Lung microvascular endothelial cell (primary cell): Measurements from ENCODE around the gene IL1R1. TPM values are rescaled to one million over a fixed set of nuclear protein-coding genes. Genes with fewer than 3 reads are reported as not detected.
A peak's percentile ranks its signal among the peaks of the same experiment; 100 is the strongest.

Experiments
- DNase-seq, 2 donors: peaks; one replicate each; pipeline versions ENCODE4 v3.0.0 to v3.0.0-alpha.2; 2010; ENCODE audit warnings: low read depth in 2 of 2
- total RNA-seq: library from RNA; depleted of rRNA; stranded (reverse); fragments of >200 nt; gene quantifications from 2 replicates; pipeline ENCODE4 v1.2.1, GENCODE V29; 2014

IL1R1 gene
- total RNA-seq, 1 donor from 2014 or later, result 52.6 TPM

DNA sequence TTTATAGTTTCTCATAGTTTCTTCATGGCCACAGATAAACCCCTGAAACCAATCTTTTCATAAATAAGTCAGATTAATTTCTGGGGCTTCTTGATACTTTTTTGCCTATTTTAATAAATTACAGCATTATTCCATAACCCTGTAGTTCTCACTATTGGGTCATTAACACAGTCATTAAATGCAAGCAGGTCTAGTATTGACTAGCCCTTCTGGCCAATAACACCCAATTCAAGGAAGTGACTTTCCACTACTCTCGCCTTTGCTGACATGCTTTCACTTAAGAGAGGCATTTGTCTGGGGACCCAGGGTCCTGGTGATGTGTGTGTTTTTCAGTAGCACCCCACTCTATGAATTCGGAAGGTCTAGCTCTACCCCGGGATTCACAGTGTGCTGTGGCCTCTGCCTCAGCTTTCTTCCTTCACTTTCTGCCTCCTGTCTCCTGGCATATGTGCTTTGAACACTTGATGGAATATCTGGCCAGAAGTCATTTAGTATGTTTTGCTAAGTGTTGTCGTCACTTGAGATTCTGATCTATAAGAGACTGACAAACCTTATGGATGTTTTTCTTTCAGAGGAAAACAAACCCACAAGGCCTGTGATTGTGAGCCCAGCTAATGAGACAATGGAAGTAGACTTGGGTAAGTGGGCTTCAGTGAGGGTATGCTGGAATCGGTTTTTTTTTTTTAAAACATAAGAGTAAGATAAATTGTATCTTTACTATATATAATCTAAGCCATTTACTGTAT is 25.7 kb downstream of the IL1R1 start:
- no peak for DNase-seq

DNA sequence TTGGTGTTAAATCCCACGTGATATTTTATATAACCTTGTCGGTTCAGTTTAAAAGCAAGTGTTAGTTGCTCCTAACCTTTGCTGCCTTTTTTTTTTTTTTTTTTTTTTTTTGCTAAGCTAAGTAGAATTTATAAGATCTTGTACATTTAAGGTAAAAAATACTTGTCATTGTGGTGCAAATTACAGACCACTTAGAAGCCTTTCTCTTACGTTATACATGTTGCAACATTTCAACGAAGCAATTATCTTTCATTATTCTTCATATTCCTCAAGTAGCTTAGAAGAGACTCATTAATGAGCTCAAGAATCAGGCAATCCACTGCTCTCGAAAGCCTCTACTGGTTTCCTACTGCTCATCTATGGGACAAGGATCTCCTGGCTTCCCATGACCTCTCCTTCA is 29.4 kb downstream of the IL1R1 start:
- DNase-seq, result no peak

DNA sequence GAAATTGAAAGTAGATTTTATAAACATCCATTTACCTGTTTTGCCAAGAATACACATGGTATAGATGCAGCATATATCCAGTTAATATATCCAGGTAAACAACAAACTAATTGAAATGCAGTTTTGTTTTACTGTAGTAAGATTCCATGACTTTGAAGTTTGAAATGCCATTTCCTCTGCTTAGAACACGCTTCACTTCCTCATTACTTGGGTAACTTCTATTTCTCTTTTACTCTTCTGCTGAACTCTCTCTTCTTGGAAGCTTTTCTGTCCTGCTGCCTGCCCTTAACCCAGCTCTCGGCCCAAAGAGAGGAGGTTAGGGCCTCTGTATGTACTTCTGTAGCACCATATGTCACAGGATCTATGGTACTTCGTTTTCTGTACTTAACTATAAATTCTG is 30.2 kb downstream of the IL1R1 start:
- no peak for DNase-seq

DNA sequence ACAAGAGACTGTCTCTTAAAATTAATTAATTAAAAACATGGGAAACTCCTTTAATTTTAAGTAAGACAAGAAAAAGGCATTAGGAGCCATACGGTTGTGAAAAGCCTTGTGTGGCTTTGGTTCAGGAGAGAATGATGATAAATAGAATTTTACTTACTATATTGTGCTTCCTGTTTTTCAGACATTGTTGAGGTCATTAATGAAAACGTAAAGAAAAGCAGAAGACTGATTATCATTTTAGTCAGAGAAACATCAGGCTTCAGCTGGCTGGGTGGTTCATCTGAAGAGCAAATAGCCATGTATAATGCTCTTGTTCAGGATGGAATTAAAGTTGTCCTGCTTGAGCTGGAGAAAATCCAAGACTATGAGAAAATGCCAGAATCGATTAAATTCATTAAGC is 33.6 kb downstream of the IL1R1 start:
- no peak for DNase-seq

DNA sequence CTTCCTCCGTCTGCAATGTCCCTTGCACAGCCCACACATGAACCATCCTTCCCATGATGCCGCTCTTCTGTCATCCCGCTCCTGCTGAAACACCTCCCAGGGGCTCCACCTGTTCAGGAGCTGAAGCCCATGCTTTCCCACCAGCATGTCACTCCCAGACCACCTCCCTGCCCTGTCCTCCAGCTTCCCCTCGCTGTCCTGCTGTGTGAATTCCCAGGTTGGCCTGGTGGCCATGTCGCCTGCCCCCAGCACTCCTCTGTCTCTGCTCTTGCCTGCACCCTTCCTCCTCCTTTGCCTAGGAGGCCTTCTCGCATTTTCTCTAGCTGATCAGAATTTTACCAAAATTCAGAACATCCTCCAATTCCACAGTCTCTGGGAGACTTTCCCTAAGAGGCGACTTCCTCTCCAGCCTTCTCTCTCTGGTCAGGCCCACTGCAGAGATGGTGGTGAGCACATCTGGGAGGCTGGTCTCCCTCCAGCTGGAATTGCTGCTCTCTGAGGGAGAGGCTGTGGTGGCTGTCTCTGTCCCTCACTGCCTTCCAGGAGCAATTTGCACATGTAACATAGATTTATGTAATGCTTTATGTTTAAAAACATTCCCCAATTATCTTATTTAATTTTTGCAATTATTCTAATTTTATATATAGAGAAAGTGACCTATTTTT is 35.4 kb downstream of the IL1R1 start:
- no peak for DNase-seq

DNA sequence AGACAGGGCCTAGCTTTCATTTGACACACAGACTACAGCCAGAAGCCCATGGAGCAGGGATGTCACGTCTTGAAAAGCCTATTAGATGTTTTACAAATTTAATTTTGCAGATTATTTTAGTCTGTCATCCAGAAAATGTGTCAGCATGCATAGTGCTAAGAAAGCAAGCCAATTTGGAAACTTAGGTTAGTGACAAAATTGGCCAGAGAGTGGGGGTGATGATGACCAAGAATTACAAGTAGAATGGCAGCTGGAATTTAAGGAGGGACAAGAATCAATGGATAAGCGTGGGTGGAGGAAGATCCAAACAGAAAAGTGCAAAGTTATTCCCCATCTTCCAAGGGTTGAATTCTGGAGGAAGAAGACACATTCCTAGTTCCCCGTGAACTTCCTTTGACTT is 36.5 kb downstream of the IL1R1 start:
- no peak for DNase-seq

DNA sequence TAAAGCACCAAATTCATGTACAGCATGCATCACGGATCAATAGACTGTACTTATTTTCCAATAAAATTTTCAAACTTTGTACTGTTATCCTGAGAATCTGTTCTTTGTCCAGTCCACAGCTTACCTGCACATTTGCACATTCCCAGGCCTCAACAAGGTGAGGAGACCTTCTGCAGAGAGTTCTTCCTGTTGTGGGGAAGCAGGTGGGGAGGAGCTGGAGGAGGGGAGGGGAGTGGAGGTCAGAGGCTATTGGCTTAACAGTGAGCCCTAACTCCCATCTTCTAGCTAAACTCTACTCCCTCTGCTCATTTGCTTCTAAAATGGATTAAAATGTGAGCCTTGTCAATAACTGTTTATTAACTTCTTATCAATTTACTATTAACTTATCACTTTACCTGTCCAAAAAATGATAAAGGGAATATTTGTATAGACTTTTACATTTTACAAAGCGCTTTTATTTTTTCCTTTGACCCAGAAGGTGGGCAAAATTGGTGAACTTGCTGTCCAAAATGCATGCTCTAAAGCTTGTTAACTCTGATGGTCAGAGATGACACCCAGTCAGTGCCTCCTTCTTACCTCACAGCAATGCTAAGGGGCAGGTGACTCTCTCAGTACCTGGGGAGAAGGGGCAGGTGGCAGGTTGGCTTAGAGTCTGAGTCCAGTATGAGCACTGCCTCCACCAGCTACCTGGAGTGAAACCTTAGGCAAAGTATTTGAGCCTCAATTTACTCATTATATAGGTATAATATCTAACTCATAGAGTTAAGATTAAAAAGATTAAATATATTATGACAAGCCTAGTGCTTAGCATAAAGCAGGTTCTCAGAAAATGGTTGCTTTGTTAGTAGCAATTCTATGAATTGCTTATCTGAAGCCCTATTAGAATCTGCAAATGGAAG is 37.5 kb downstream of the IL1R1 start:
- DNase-seq, result no peak

DNA sequence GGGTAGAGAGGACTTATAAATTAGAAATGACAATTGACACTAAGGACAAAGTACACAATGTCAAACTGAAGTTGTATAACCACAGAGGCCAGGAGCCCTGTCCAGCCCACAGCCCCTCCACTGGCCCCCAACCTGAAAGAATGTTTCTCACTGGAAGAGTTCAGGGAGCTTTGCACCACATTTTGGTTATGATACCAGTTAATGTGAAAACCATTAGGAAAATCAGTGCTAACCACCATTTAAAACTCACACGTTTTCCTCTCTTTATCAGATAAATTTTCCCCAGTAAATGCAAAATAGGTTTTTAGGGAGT is 38.1 kb downstream of the IL1R1 start:
- no peak for DNase-seq

DNA sequence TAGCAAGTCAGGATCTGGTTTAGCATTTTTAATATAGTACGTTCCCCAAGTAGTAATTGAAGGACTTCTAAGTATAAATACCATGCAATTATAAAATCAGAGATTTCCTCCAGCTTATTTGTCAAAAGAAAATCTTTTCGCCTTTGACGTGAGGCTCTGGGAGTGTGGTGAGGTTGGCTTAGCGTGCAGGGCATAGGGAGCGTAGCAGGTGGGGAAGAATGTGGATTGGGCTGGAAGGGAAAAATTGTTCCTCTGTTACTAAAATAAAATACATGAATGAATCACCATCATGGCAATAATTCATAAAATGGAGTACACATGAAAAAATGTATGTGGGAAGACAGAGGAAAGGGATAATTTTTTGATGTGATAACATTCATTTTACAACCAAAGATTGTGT is 38.8 kb downstream of the IL1R1 start:
- no peak for DNase-seq

DNA sequence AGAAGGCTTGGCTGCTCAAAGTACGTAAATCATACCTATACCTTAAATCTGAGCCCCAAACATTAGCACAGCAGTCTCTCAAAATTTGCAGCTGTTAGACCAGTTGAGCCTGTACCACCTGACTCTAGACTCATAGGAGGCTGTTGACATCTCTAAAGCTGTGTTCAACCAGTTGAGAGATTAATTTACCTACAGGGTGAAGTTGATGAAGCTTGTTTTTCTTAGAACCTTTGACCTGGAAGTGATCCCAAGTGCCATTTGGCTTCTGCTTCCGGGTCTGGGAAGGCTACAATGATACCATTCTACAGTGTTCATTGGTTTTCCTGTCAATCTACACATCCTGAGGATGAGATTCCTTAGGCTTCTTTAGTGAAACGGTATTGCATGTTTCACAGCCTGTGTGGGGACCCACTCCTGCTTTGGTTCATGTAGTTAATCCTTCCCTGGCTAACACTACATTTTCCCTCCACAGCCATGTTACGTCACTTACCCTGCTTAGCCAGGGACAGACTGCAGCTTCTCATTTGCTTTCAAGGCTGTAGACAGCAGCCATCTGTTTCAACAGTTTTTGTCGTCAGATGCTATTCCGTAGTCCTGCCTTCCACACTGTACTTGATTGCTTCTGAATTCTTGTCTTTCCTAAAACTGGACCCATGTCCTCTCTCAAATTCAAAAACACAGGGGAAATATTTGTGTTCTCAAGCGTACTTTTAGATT is 39.5 kb downstream of the IL1R1 start:
- DNase-seq, result no peak

DNA sequence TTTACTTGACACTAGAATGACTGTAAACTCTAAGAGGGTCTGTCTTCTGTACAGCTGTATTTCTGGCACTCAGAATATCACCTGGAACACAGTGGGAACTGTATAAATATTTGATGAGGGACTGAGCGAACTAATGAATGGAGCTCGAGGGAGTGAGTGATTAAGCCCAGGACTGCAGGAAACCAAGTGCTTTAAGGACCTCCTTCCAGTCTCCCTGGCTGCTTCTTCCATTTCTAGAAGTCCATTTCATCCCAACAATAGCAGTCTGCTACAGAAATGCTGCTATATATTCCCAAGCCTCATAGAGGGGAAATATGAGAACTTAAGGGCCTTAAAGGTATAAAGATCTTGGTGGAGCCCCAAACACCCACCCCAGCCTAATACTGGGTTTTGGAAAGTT is 41.5 kb downstream of the IL1R1 start:
- DNase-seq, result no peak

DNA sequence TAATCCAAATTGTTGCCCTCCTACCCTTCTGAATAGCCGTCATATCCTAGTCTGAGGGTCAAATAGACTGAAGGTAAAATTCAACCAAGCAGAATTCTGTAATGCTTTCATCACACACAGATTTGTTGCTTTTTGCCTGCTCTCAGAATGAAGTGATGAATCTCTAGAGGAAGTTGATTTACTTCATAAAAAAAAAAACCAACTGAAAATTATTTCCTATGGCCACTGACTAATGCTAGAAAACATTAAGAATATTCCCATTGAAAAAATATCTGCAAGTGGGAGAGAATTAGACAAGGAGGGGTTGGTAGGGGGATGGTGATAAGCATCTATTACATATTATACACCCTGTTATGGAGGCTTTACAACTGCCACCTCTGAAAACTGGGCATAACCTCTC is 42.0 kb downstream of the IL1R1 start:
- peak in 1 of 2 donors; percentile 48 for DNase-seq

DNA sequence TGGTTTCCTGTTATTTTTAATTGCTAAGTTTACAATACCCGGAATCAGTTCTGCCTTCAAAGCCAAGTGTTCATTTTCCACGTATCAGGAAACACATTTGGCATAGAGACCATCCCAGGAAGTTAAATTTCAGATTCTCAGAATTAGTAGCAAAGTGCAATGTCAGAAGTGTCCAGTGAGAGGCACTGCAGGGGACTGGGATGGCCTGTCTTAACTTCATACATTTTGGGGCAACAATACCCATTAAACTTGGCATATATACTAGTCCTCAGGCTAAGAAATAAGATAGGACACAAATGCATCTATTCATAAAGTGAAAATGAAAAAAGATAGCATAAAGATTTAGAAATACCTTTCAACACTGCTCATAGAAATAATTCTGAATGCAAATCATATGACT is 42.8 kb downstream of the IL1R1 start:
- DNase-seq, result peak; percentile 72

DNA sequence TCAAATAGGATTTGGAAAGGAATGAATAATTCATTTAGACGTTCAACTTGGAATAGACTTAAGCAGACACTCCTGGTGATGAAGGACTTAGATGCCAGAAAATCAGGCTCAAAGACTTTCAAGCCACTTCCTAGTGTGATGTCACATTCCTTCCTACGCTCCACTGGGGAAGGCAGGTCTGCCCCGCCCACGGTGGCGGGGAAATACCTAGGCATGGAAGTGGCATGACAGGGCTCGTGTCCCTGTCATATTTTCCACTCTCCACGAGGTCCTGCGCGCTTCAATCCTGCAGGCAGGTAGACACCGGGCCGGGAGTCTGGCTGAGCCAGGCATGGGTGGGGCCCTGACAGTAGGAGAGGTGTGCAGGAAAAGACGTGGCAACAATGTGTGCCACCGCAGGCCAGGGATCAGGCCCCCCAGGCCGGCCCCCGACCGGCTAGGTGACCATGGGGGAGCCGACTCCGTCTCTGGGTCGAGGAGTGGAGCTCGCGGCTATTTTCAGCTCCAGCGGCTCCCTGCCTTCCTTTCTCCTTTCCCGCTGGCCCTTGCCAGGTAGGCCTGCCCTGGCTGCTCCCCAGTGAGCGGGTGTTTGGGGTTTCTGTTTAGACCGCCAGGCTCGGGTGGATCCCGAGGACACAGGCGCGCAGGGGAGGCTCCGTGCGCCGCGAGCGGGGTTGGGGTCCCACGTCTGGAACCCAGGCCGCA is 44.4 kb downstream of the IL1R1 start, which contains the start of gene IL1RL2:
Gene IL1RL2, plus strand, starts transcription at position 233 of the 705 bp plus-strand sequence. CDS start 845 bp downstream, outside the sequence.
- DNase-seq, result peak in 1 of 2 donors; percentile 27

DNA sequence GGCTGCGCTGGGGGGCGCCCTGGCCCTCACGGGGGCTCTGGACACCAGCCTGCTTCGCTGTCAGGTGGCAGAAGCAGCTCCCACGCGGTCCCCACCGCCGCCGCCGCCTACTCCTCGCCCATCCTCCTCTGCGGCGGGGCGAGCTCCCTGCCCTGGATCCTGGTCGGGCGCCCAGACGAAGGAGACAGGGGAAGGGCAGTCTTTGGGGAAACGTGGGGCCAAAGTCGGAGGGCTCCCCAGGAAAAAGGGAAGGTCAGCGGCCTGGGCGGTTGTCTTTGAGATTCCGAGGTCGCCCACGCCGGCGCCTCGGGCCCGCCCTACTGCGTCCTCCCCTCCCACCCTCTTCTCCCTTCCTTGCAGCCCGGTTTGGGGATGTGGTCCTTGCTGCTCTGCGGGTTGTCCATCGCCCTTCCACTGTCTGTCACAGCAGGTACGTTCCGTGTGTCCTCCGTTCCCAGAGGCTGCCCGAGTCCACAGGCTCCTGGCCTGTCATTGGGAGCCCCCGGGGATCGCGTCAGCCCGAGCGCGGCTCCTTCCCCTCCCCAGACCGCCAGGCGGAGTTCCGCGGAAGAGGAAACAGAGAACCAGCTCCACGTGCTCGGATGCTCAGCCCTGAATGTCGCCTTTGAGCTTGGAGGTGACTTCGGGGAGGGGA is 45.1 kb downstream of the IL1R1 start:
- DNase-seq, result peak in 1 of 2 donors; percentile 39

DNA sequence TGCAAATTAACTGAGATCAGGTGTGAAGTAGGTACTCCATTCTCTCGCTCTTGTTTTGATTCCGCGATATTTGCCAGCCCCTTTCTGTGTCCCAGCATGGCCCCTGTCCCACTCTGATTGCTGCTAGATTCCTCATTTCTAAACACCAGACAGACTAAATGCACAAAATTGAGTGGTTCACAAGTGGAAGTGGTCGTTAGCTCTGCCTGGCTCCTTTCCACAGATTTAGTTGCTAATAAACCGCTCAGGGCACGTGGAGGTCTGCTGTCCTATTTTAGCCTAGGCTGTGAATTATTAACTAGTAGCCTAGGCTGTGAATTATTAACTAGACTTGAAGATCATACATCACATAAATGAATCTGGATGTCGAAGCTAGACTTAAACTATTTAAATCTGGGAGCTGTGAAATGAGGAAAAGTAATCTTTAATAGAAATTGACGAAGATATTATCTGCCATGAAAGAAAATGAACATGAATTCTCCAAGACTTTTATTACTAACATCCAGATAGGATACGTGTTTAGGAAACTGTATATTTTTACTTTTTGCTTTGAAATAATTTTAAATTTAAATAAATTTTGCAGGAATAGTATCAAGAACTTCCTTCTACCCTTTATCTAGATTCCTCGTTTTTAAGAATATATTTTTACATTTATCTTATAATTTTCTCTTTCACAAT is 48.0 kb downstream of the IL1R1 start:
- DNase-seq, result no peak

DNA sequence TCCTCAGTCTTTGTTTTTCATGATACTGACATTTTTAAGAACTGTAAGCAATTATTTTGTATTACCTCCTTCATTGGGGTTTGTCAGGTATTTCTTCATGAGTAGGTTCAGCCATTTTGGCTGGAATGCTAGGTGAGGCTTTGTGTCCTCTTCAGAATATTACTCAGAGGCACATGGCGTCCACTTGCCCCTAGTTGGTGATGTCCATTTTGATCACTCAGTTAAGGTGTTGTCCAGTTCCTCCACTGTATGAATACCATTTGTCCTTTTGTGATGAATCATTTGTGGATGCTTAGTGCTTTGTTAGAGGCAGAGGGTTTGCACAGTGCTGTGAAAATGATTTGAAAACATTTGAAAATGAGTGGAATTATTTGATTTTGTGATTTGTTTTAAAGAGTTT is 49.0 kb downstream of the IL1R1 start:
- DNase-seq, result no peak

DNA sequence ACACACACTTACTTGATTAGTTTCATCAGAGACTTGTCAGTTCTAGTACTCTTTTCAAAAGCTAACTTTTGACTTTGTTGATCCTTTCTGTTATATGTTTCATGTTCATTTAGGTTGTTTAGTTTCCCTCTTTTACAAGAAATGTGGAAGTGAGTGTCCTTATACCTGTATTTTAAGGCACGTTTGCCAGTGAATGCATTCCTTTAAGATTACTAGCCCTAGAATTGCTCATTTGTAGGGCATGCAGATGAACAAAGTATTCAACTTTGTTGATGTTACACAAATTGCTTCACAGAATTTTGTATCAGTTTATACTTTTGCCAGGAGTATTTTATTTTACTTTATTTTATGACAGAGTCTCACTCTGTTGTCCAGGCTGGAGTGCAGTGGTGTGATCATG is 50.5 kb downstream of the IL1R1 start:
- no peak for DNase-seq

DNA sequence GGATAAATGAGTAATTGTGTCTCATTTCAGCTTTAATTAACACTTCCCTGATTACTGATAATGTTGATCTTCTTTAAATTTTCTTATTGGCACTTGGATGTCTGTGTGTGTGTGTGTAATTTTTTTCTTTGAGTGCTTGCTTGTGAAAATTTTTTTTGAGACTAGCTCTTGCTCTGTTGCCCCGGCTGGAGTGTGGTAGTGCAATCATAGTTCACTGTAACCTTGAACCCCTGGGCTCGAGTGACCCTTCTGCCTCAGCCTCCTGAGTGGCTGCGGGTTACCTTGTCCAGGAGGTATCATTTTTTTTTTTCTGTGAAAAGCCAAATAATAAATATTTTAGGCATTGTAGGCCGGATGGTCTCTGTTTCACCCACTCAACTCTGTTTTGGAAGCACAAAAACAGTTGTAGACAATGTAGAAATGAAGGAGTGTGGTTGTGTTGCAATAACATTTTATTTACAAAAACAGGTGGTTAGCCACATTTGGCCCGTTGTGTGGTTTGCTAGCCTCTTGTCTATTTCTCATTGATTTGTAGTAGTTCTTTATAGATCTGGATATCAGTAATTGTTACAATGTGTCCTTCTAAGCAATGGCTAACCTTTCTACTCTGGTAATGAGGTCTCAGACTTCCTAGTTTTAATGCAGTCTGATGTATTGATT is 52.2 kb downstream of the IL1R1 start:
- DNase-seq, result no peak
